ENCODE results near the gene NFKBIA. TPM values are rescaled to one million over a fixed set of nuclear protein-coding genes. Genes with fewer than 3 reads are reported as not detected.

Gene NFKBIA
- total RNA-seq, 4 donors from 2014 or later, result 139 to 441 (median 298) TPM

Other genes with a start within 250 kb of the NFKBIA start
- gene PSMA6, start 112.4 kb downstream of the NFKBIA start, total RNA-seq, result 100 to 1,000 TPM in 3 of 4 donors, 10 to 100 TPM in 1; 95.6 to 244 (median 169) TPM
- not detected for gene INSM2, start 129.4 kb upstream of the NFKBIA start, total RNA-seq